NOMO-1 treated with dmso at 0.1 percent for 144 hours (cell line): ENCODE results near the gene UNC5A.

Experiments used
- DNase-seq: peaks from one replicate; lab custom pipeline; 2025; ENCODE audit not compliant: unreplicated experiment; lab: John Stamatoyannopoulos, UW

The UNC5A gene

DNA sequence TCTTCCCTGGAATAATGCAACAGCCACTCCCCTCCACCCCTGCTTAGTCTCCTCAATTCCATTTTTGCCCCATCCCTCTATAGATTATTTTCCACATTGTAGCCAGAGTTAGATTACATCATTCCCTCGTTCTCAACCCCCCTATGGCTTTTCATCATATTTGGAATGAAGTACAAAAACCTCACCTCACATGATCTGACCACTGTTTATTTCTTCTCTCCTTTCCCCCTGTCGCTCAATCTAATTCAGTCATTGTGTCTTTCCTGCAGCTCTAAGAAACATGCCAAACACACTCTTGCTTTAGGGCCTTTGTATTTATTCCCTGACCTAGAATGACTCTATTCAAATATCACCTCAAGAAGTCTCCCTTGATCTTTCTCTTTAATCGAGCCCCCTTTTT lies 111.4 kb downstream of the UNC5A start:
- DNase-seq = no peak

DNA sequence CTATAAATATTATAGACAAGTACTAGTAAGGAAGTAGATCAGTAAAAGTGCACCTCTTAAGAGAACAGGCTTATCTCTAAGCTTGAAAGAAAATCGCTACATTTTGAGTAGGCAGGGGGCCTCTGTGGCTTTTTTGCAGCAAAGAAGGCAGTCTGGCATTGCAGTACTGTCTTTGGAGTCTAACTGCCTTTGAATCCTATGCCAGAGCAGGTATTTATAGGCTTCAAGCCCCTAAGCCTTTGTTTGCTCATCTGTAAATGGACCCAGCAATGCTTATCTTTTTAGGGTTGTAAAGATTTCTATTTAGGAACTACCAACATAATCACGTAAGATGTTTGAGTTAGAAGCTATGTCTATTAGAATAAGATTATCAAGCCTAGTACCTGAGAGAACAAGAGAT lies 112.5 kb downstream of the UNC5A start:
- DNase-seq = no peak

DNA sequence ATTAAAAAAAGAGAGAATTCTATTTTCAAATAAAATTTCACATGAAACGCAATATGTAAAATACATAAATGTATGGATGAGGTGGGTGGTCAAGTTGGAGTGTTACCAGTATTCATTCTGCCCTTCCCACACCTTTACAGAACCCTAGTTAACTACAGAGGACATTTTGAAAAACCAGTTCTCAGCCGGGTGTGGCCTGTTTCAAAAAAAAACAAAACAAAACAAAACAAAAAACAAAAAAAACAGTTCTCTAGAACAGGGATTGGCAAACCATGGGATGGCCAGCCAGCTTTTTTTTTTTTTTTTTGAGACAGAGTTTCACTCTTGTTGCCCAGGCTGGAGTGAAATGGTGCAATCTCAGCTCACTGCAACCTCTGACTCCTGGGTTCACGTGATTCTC lies 117.2 kb downstream of the UNC5A start:
- no peak for DNase-seq

DNA sequence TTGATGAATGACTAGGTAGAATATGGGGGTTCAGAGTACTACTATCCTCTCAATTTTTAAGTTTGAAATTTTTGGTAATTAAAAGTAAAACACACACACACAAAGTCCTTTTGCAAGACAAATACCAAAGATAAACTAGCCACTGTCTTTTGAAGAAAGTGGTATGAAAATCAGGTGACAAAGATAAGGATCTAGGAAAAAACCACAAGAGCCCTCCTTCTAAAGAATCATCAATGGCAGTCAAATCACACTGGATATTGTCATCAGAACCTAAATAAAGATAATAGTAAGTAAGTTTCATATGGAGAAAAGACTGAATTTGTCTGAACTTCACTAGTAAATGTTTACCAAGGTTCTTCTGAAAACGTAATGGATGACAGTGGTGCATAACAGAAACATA lies 119.3 kb downstream of the UNC5A start:
- DNase-seq = no peak
